ENCODE measurements around the gene F2.

GRCh38 chr11:46694072-46694471 is 24.9 kb upstream of the F2 start:
- no peak for TF ChIP-seq CTCF (IDR thresholded peaks at IDR 0.05 in 8 of 11, conservative IDR thresholded peaks at IDR 0.05 in 3 of 11)
- no peak for TF ChIP-seq POLR2AphosphoS5 (IDR thresholded peaks at IDR 0.05)
- TF ChIP-seq POLR2A (IDR thresholded peaks at IDR 0.05): no peak
